GM18870 (cell line): ENCODE measurements around the gene SNX22.

ENCODE experiments used
- ATAC-seq: cut with Tn5 transposase; IDR thresholded peaks from one replicate; pipeline ENCODE4 v1.9.1; 2021; ENCODE audit warnings: moderate library complexity; ENCODE audit not compliant: unreplicated experiment

The SNX22 gene

DNA sequence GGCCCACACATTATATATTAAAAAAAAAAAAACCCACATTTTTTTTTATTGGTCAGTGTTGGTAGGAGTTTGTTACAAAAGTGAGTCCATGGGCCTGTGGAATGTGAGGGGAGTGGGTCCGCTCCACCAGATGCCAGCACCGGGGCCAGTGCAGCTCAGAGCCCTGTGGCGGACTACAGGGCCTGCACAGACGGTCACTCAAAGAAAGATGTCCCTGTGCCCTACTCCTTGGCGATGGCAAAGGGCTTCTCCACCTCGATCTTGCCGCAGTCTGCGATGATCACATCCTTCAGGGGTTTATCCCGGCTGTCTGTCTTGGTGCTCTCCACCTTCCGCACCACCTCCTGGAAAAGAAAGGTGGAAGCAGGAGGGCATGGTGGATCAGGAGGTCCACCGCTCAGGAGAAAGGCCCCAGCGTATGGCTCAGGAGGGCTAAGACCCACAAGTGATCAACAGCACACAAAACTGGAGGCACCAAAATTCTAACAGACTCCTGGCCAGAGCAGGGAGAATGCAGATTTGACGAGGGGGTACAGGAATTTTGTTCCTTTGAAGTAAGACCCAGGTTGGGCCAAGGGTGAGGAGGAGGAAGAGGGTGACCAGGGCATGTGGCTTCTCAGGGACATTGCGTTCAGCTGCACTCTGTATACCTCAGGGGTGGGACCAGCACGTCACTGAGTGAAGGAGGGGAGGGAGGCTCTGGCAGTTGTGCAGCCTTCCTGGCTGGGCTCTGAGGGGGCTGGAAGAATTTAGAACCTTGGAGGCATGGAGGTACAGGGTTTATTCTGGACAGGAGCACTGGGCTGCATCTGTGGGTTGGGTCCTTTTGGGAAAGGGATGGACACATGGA is 4.5 kb downstream of the SNX22 start:
- no peak for ATAC-seq

DNA sequence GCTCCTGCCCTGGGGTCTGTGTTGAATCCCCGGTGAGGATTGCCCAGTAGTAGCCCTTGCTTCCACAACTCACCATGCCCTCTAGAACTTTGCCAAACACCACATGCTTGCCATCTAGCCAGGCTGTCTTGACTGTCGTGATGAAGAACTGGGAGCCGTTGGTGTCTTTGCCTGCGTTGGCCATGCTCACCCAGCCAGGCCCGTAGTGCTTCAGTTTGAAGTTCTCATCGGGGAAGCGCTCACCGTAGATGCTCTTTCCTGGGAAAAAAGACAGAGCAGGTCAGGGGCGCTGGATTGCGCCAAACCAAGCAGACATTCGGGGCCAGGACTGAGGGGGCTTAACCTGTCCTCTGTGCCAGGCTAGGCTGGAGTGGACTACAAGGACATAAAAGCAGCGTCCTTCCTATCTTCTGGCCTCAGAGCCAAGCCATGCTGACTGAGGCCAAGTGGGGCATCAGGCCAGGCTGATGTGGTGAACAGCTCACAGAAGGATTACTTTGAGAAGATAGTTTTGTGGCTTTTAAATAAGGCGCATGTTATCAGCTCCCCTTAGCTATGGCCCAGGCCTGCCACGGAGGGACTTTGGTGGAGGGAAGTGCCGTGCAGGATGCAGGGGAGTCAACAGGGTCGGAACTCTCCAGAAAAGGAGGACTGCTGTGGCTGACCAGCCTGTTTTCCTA is 5.3 kb downstream of the SNX22 start:
- no peak for ATAC-seq

DNA sequence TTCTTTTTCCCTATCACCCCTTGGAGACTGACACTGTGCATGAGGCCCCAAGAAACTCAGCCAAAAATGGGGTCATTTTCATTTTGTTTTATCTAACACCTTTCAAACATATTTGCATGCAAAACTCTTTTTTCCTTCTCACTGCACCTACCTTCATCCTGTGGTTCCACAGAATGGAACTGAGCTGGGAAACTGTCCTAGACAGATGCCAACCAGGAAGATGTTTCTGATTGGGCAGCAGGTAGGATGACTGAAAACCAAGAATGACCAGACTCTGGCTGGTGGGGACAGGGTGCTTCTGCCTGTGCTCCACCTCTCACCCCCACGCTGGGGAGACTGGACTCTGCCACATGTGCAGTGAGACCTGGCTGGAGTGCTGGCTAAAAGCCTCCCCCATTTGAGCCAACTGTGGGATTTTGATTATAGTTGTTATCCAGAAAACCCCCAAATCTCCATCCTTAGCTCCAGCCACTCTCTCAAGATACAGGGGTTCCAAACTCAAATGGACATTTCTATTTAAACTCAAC is 6.1 kb downstream of the SNX22 start:
- ATAC-seq = no peak

DNA sequence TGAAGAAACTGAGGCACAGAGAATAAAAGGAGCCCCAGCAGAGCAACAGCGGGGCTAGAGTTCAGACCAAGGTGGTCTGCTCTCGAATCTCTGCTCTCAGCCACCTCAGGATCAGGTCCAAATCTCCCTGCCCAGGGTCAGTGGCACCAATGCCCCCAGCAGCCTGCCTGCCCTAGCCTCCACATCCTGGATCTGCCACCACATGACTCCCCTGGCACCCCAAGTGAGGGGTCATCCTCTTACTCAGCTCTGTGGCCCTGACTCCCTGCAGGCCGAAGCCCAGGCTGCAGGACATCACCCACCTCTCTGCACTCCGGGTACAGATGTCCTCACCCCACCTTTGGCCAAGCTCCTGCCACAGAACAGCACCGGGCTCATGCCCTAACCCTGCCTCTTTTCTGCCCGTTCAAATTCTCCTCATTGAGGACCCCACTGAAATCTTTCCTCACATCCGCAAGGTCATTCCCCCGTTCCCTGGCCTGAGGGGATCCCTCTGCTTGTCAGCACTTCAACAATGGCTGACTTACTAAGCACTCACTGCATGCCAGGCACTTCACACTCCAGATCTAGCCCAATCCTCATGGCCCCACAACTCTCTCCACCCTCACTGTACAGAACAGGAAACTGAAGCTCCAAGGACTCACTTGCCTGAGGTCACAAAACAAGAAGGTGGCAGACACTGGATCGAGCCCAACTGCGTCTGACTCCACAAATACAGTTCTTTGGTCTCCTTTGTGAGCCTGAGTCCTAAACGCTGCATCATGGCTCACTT is 7.0 kb downstream of the SNX22 start:
- ATAC-seq = no peak

DNA sequence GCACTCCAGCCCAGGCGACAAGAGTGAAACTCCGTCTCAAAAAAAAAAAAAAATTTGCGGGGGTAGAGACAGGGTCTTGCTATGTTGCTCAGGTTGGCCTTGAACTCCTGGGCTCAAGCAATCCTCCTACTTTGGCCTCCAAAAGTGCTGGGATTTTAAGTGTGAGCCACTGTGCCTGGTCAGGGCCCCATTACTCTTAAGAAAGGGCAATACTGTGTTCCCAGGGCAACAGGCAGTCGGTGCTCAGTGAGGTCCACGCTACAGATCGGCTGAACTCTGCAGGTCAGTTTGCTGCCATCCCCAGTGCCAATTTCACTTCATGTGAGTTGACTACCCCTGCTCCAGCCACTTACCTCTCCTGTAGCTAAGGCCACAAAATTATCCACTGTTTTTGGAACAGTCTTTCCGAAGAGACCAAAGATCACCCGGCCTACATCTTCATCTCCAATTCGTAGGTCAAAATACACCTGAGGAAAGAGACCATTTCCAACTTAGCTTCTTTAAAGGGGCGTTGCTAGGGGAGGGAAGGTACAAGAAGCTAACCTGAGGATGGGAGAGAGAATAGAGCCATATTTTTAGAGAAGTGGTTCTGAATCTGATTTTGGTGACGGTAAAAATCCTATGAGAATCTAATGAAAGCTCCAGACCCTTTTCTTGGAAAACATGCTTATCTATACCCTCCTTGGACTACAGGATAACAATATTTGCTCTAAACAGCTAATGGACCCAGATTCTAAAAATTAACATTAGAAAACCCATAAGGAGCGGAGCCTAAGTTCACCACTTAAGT is 10.4 kb downstream of the SNX22 start:
- ATAC-seq = no peak

DNA sequence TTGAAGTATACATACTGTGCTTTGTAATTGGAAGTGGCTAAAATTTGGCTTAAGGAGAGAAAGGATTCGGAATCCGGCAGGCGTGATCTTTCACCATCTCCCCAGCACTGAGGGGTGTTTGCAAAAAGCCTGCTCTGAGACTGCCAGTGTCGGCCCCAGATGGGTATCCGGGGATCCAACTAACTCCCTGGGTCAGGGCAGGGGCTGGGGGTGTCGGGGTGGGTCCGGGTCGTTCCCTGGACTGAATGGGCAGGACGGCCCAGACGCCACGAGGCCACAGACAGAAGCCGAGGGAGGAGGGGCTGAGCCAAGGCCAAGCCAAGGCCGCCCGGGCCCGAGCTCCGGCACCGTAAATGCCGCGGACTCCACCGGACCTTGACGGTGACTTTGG is 10.9 kb downstream of the SNX22 start:
- peak; percentile 5 for ATAC-seq

DNA sequence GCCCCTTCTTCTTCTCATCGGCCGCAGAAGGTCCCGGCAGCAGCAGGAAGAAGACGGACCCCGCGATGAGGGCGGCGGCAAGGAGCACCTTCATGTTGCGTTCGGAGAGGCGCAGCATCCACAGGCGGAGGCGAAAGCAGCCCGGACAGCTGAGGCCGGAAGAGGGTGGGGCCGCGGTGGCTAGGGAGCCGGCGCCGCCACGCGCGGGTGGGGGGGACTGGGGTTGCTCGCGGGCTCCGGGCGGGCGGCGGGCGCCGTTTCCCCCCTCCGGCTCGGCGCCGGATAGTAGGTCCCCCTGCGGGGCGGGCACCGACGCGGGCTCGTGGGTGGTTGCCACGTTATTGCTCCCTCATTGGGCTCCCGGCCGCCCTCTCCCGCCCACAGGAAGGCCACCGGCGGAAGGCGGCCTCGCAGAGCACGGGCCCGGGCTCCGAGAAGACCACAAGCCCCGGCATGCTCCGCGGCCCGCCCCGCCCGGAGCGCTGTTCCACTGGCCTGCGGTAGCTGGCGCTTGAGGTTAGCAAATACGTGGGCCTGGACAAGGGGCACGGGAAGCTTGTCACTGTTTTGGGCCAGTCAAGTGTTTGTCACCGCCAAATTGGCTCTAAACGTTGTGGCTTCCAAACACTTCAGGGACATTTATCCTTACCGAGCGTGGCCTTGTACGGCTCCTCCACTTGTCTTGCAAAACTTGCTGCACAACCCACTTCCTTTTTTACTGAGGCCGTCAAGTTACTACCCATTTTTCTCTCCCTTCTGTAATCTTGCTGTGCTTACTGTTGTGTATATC is 11.5 kb downstream of the SNX22 start, which contains the start of gene PPIB:
TSS of gene PPIB (minus strand) at position 154 of the 790 bp plus-strand sequence. CDS start at position 118, 36 bp downstream.
- ATAC-seq = peak; percentile 73

DNA sequence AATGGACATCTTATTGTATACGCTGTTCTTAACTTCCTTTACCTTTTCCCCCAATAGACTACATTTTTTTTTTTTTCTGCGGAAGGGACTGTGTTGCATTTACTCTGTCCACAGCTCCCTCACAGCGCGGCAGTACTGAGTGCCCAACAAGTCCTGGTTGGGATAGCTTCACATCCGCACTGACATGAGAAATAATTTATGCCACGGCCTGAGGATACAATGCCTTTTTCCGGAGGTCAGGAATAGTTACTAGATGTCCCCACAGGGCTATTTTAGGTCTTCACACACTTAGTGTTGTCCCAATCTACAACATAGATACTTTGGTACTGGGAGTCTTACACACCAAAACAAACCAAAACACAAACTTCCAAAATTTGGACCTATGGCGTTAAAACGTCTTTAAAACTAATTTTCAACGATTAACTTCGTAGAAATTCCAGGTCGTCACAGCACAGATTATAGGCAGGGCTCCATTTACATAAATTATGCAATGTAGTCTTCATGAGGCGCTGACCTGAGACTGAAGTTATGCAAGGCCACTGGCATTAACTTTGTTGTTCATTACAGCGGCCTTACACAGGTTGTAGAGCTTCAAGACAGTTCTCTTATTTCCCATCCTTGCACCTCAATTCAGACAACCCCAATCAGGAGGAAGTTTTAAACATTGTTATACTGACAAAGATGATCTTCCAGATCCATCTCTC is 12.3 kb downstream of the SNX22 start:
- ATAC-seq = peak; percentile 12

DNA sequence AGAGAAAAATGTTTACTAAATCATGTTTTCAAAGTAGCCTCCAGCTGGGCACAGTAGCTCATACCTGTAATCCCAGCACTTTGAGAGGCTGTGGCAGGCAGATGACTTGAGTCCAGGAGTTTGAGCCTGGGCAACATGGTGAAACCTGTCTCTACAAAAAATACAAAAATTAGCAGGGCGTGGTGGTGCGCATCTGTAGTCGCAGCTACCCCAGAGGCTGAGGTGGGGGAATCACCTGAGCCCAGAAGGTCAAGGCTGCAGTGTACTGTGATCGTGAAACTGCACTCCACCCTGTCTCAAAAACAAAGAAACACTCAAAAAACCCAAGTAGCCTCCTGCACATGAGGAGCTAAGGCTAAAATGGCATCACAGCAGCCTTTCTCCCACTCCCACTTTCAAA is 12.9 kb downstream of the SNX22 start:
- no peak for ATAC-seq

DNA sequence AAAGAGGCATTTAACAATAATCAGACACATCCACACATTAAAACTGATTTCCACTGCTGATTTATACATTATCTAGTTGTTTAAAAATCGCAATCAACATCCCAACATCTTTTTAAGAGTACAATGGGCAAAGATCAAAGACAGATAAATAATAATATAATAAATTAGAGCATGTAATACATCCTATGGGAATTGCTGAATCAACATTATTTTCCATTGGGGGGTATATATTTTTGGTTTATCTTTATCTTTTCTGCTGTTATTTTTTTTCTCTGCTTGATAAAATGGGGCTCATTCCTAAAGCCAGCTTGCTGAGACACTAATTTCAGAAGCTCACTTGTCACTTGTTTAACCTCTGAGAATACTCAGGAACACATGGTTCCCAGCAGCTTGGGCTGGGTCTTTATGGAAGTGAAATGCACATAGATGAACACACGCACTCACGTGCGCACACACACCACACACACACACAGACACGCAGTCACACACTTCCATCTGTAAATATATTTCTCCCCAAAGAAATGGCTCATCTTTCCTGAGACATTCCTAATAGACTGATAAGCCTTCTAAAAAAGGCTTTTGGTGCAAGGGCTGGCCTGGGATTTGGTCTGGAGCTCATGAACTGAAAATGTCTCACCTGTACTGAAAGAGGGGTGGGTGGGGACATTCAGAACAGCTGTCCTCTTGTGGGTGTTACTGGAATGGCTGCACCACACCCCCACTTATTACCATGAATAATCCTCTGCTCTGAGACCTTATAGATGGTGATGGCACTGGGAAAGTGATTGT is 14.8 kb downstream of the SNX22 start:
- no peak for ATAC-seq

DNA sequence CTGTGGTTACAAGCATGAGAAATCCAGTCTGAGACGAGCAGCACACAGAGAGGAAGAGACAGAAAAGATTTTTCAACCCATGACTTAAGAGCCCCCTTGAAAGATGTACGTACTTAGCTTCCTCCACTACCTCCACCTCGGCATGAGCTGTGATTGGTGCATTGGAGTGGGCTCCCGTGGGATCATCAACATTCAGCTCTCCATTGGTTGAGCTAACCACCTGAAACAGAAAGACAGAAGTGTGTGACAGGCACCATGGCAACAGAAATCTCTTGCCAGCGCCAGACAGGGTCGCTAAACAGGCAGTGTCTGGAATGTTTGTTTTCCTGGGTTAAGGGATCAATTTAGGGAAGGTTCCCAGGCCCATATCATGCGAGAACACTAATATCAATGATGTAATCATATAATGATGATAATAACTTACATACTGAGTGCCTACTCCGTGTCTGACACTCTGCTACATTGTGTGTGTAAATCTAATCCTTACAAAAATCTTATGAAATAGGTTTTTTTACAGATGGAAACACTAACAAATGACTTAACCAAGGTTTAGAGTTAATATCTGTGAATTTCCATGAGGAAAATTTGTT is 28.8 kb downstream of the SNX22 start:
- ATAC-seq = no peak

DNA sequence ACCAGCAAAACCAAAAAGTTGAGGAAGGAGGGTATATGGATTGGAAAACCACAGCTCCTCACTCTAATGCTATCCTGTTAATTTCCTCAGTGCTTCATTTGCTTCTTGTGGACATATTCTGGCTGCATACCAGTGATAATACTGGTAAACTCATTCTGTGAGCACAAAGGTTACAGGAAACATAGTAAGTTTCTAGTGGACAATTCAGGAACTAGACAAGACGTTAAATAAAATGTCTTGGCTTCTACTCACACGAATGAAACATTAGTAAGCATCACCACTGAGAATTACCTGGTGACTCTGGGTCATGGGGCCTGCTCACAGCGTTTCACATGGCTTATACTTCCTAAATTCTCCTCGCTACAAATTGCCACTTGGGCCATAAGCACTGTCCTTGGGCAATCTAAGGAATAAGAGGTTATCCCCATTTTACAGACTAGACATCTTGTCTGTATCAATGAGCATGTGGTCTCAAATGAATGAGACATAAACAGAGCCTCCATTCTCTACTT is 31.4 kb downstream of the SNX22 start:
- no peak for ATAC-seq

DNA sequence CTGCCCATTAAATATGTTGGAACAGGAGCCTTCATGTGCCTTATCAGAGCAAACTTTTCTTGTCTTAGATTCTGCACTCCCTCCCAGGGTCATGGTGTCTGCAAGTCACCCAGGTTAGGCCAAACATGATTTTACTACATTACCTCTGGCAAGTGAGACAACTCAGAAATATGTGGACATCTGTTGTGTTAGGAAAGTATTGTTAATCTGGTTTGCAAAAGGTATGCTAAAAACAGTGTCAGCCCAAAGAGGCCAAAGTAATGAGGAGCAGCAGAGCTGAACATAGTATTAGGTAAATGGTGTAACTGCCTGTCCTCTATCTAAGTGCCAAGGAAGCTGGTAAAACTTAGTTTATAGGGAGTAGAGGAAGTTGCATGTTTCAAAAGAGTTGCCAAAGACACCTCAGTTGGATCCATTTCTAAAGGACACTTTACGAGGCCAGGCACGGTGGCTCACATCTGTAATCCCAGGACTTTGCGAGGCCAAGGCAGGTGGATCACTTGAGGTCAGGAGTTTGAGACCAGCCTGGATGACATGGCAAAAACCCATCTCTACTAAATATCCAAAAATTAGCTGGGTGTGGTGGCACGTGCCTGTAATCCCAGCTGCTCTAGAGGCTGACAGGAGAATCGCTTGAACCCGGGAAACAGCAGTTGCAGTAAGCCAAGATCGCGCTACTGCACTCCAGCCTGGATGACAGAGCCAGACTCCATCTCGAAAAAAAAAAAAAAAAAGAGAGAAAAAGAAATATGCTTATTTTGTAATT is 33.8 kb downstream of the SNX22 start:
- no peak for ATAC-seq

DNA sequence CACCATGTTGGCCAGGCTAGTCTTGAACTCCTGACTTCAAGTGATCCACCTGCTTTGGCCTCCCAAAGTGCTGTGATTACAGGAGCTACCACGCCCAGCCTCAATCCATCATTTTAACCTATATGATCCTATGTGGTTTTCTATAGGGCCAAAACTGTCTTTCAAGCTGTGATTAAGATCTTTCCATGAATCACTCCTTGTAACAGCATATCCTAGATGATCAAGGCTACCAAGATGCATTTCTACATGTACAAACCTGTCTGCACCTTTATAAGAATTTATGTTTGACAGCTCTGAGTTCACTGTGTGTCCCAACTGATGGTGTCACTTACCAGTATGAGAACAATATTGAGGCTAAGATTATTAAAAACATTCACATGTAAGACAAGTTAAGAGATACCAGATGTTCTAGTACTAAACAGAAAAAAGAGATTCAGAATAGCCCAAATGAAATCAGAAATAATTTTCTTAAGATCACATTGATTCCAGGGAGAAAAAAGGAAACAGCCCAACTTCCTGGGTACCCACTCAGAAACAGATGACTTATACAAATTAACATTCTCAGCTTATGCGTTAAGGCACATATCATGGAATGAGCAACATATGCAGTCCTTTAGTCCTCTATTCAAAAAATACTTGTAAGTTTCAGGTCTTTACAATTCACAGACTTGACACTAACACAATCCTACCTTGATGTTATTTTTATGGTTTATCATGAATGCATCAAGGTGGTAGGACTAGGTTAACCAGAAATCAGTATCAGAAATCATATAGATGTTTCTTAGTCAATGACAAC is 36.1 kb downstream of the SNX22 start:
- no peak for ATAC-seq

DNA sequence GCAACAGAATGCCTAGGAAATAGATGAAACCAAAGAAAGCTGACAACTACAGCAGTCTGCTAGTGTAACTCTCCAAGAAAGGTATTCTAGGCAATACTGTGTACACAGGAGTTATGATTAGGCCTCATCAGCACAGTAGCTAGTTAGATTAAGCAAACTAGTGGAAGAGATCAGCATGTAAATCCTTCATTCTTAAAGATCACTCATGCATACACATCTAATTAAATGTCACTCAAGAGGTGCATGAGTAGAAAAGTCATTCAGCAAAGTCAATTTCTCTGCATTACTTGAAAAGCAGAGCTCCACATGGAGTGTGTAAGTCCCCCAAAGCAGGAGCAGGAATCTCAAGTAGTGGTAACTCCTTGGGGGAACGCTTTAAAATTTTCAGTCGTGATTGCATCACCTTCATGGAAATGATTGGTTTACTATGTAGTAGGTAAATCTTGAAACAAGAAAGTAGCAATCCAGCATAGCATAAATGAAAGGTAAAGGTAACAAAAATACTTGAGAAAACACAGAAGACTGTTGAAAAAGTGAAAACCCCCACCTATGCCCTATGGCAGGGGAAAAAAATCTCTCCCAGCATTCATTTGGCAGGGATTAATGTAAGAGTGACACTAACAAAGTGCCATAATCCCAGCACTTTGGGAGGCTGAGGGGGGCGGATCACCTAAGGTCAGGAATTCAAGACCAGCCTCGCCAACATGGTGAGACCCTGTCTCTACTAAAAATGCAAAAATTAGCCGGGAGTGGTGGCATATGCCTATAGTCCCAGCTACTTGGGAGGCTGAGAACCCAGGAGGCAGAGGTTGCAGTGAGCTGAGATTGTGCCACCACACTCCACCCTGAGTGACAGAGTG is 40.7 kb downstream of the SNX22 start:
- no peak for ATAC-seq
